Activated T-helper 9 cell treated with anti-CD3 and anti-CD28 coated beads, Interleukin-2, amount 50 U/mL, for 16 hours (primary cell): Measurements from ENCODE around the gene CARD10.
A peak's percentile ranks its signal among the peaks of the same experiment; 100 is the strongest.

Experiments
- DNase-seq: peaks from one replicate; pipeline ENCODE4 v3.0.0-alpha.2; 2020; ENCODE audit warnings: low read depth

Gene CARD10

GRCh38 chr22:37467391-37467955 lies 51.7 kb downstream of the CARD10 start:
- no peak for DNase-seq

- no peak for DNase-seq
These were observed 55.0 kb downstream of the CARD10 start for GRCh38 chr22:37464181-37464580.

- no peak for DNase-seq
These were observed 56.2 kb downstream of the CARD10 start for GRCh38 chr22:37462983-37463382.

GRCh38 chr22:37462436-37462835 lies 56.8 kb downstream of the CARD10 start:
- DNase-seq = no peak

- no peak for DNase-seq
These were observed 57.3 kb downstream of the CARD10 start for GRCh38 chr22:37461961-37462360.

- no peak for DNase-seq
These were observed 58.5 kb downstream of the CARD10 start for GRCh38 chr22:37460684-37461083.

- no peak for DNase-seq
These were observed 60.0 kb downstream of the CARD10 start for GRCh38 chr22:37459206-37459605.

- DNase-seq = peak; percentile 76
These were observed 61.9 kb downstream of the CARD10 start for GRCh38 chr22:37457093-37457893.

- DNase-seq = no peak
These were observed 62.9 kb downstream of the CARD10 start for GRCh38 chr22:37456346-37456745.

- DNase-seq = no peak
These were observed 63.3 kb downstream of the CARD10 start for GRCh38 chr22:37455896-37456295.

- no peak for DNase-seq
These were observed 64.1 kb downstream of the CARD10 start for GRCh38 chr22:37454857-37455686.

GRCh38 chr22:37453696-37454095 lies 65.5 kb downstream of the CARD10 start:
- no peak for DNase-seq

GRCh38 chr22:37451218-37451617 lies 68.0 kb downstream of the CARD10 start:
- DNase-seq = no peak

- DNase-seq = no peak
These were observed 69.7 kb downstream of the CARD10 start for GRCh38 chr22:37449331-37450001.

- DNase-seq = no peak
These were observed 70.6 kb downstream of the CARD10 start for GRCh38 chr22:37448516-37449127.

- DNase-seq = no peak
These were observed 73.7 kb downstream of the CARD10 start for GRCh38 chr22:37445501-37445900.

GRCh38 chr22:37443977-37444376 lies 75.2 kb downstream of the CARD10 start:
- DNase-seq = no peak

- no peak for DNase-seq
These were observed 76.1 kb downstream of the CARD10 start for GRCh38 chr22:37443086-37443485.

- no peak for DNase-seq
These were observed 76.7 kb downstream of the CARD10 start for GRCh38 chr22:37442537-37442936.

- DNase-seq = no peak
These were observed 77.1 kb downstream of the CARD10 start for GRCh38 chr22:37442135-37442534.

GRCh38 chr22:37440875-37441274 lies 78.3 kb downstream of the CARD10 start:
- DNase-seq = no peak
